Endothelial cell of umbilical vein (primary cell): Measurements from ENCODE around the gene SLC25A43. TPM values are rescaled to one million over a fixed set of nuclear protein-coding genes. Genes with fewer than 3 reads are reported as not detected.

Source experiments
- BruUV-seq: library from RNA; stranded (reverse); fragments of 400-500 nt; replicated peaks from 2 replicates; lab custom pipeline; 2021; lab: Mats Ljungman, UMichigan
- CTCF ChIA-PET: fragments of 300-600, 350-600 bp; sonication (Branson Sonifier 250); formaldehyde crosslinking; loops from one replicate; lab custom pipeline; 2021; ENCODE audit warnings: antibody characterized with exemption, inconsistent platforms; lab: Charles Lee
- POLR2A ChIA-PET: fragments of 300-600, 350-600 bp; sonication (Branson Sonifier 250); formaldehyde crosslinking; loops from one replicate; lab custom pipeline; 2021; ENCODE audit warnings: antibody characterized with exemption, inconsistent platforms; lab: Charles Lee
- DNase-seq: peaks from one replicate; pipeline ENCODE4 v3.0.0-alpha.2; 2011; ENCODE audit warnings: low read depth, low spot score
- FAIRE-seq: peaks from 2 replicates; lab custom pipeline; 2011; peaks lifted over from hg19 to GRCh38; lab: Jason Lieb, UNC
- H2AFZ ChIP-seq: 2 replicates; pipeline ENCODE4 v1.6.0; 2012; ENCODE audit warnings: low read depth, low read length, control low read depth, inconsistent platforms
- H3K27ac ChIP-seq: 2 replicates; pipeline ENCODE4 v1.5.1; 2011; ENCODE audit warnings: low read depth, mild to moderate bottlenecking, control low read depth, low read length, moderate library complexity; ENCODE audit not compliant: insufficient read depth
- H3K27me3 ChIP-seq, 2 experiments: 2 replicates each; pipeline versions ENCODE4 v1.6.0 to v1.6.1; 2011; ENCODE audit warnings: low read length in 2 of 2, mixed read lengths in 1 of 2; ENCODE audit not compliant: control insufficient read depth in 2 of 2, insufficient read depth in 2 of 2
- H3K36me3 ChIP-seq, 2 experiments: 2 replicates in 1 of 2; 3 replicates in 1 of 2; pipeline ENCODE4 v1.5.1; 2011; ENCODE audit warnings: low read length in 2 of 2, mild to moderate bottlenecking in 1 of 2, moderate library complexity in 1 of 2; ENCODE audit not compliant: control insufficient read depth in 2 of 2, insufficient read depth in 2 of 2; ENCODE audit errors: extremely low read depth in 1 of 2
- H3K4me1 ChIP-seq: 3 replicates; pipeline ENCODE4 v1.5.1; 2011; ENCODE audit warnings: mild to moderate bottlenecking, low read length; ENCODE audit not compliant: control insufficient read depth, insufficient read depth; ENCODE audit errors: extremely low read depth
- H3K4me2 ChIP-seq: 2 replicates; pipeline ENCODE4 v1.6.1; 2011; ENCODE audit warnings: low read length, control low read depth, mixed read lengths; ENCODE audit not compliant: insufficient read depth
- H3K4me3 ChIP-seq, 3 experiments: fragments of 200-600 bp in 1 of 3; sonication (generic), shearing (Covaris generic) in 1 of 3; replicated peaks in 1 of 3; 2 replicates each; pipeline ENCODE4 v1.5.1; 2011 to 2016; ENCODE audit warnings: control low read depth in 3 of 3, low read length in 3 of 3, mild to moderate bottlenecking in 2 of 3, inconsistent platforms in 1 of 3, low read depth in 1 of 3, moderate library complexity in 1 of 3; ENCODE audit not compliant: insufficient read depth in 1 of 3
- H3K79me2 ChIP-seq: 2 replicates; pipeline ENCODE4 v1.6.0; 2012; ENCODE audit warnings: low read length, inconsistent platforms; ENCODE audit not compliant: control insufficient read depth, insufficient read depth
- H3K9ac ChIP-seq: replicated peaks from 2 replicates; pipeline ENCODE3; 2011; ENCODE audit warnings: low read length, control low read depth; ENCODE audit not compliant: insufficient read depth; ENCODE audit errors: extremely low read depth
- H3K9me1 ChIP-seq: replicated peaks from 3 replicates; pipeline ENCODE4 v1.6.0; 2011; ENCODE audit warnings: mild to moderate bottlenecking, low read length; ENCODE audit not compliant: control insufficient read depth, insufficient read depth; ENCODE audit errors: extremely low read depth
- H3K9me3 ChIP-seq: replicated peaks from 2 replicates; pipeline ENCODE4 v1.5.1; 2012; ENCODE audit warnings: low read length, inconsistent platforms; ENCODE audit not compliant: control insufficient read depth, insufficient read depth
- H4K20me1 ChIP-seq: replicated peaks from 2 replicates; pipeline ENCODE3; 2011; ENCODE audit warnings: mild to moderate bottlenecking, low read length; ENCODE audit not compliant: control insufficient read depth, insufficient read depth; ENCODE audit errors: extremely low read depth
- EZH2 ChIP-seq: IDR thresholded peaks from 2 replicates; pipeline ENCODE4 v1.6.1; 2012; ENCODE audit warnings: borderline replicate concordance, low read depth, mild to moderate bottlenecking, moderate library complexity, low read length, inconsistent platforms; ENCODE audit not compliant: severe bottlenecking
- FOS ChIP-seq: IDR thresholded peaks from 2 replicates; pipeline ENCODE4 v1.6.1; 2011; ENCODE audit warnings: mild to moderate bottlenecking, low read length, moderate library complexity, borderline replicate concordance; ENCODE audit not compliant: insufficient read depth
- GATA2 ChIP-seq: IDR thresholded peaks from 2 replicates; pipeline ENCODE4 v1.7.0; 2011; ENCODE audit warnings: low read depth, mild to moderate bottlenecking, moderate library complexity, mixed read lengths, low read length; ENCODE audit not compliant: insufficient read length, insufficient read depth
- JUN ChIP-seq: IDR thresholded peaks from 2 replicates; pipeline ENCODE4 v1.6.1; 2011; ENCODE audit warnings: borderline replicate concordance, low read depth; ENCODE audit not compliant: insufficient read length, insufficient read depth
- MYC ChIP-seq: IDR thresholded peaks from one replicate; pipeline ENCODE4 v1.6.1; 2011; ENCODE audit warnings: mild to moderate bottlenecking, low read depth, low read length
- POLR2A ChIP-seq: IDR thresholded peaks from 2 replicates; pipeline ENCODE4 v1.6.1; 2012; ENCODE audit warnings: low read depth, mild to moderate bottlenecking, control low read depth, low read length
- POLR2AphosphoS5 ChIP-seq: IDR thresholded peaks from 2 replicates; pipeline ENCODE4 v1.6.1; 2012; ENCODE audit warnings: low read depth, mild to moderate bottlenecking, control low read depth, low read length, moderate library complexity; ENCODE audit not compliant: insufficient read depth
- dilution Hi-C: fragments of 300-500 bp; cut with MboI; formaldehyde crosslinking; loops from one replicate; pipeline ENCODE4 v1.15.0; 2019; ENCODE audit warnings: low sequenced_read_pairs; ENCODE audit not compliant: extremely low pct_ligation_motif_present
- intact Hi-C: fragments of 100-400 bp; cut with micrococcal nuclease; formaldehyde crosslinking; loops from one replicate; pipeline ENCODE4 v1.10.0; 2022
- polyA plus RNA-seq, 4 experiments: library from polyadenylated mRNA; depleted of rRNA in 3 of 4; stranded (reverse) in 3 of 4; unstranded in 1 of 4; fragments of >200 nt; gene quantifications; 2 replicates each; pipeline versions ENCODE4 v1.2.1 to v1.2.3, GENCODE V29; 2011 to 2012; ENCODE audit warnings: missing spikeins in 1 of 4
- total RNA-seq: library from RNA; stranded (reverse); gene quantifications from 2 replicates; pipeline ENCODE4 v1.2.3, GENCODE V29; 2021

Gene SLC25A43
- total and polyA plus RNA-seq, 2 donors (not counting 3 experiments of a cell fraction or from before 2014, with no cell fraction given): 7.2 to 11.5 TPM

GRCh38 chrX:119501511-119502148 lies 102.5 kb downstream of the SLC25A43 start:
- no peaks in the 10 kb centered on the region for H3K9me3 ChIP-seq
- H3K4me1 ChIP-seq: peaks cover 14% of the 10 kb centered on the region
- ChIA-PET CTCF (interaction anchor here (1.1 kb wide), 1 partner anchor 19 kb away, joined by 3 read pairs; no protein-coding TSS in a partner anchor), POLR2A (no interaction called here)
- H3K4me3 ChIP-seq: no peak overlapping the region
- TF ChIP-seq FOS (no peak), JUN (no peak), EZH2 (no peak), POLR2A (no peak), MYC (no peak), POLR2AphosphoS5 (no peak), GATA2 (no peak)
- DNase-seq: no peak
- no peaks in the 10 kb centered on the region for H3K79me2 ChIP-seq
- no peak for FAIRE-seq
- dilution Hi-C loops: no loop called here
- no peak overlapping the region for H3K9ac ChIP-seq
- no peaks in the 10 kb centered on the region for H4K20me1 ChIP-seq
- intact Hi-C loops: no loop called here
- H3K9me1 ChIP-seq: no peaks in the 10 kb centered on the region
- no peak overlapping the region for H3K27ac ChIP-seq
- H3K36me3 ChIP-seq: no peaks in the 10 kb centered on the region
- no peak overlapping the region for H2AFZ ChIP-seq
- H3K4me2 ChIP-seq: no peak overlapping the region
- H3K27me3 ChIP-seq: peaks cover 0 to 2% of the 10 kb centered on the region in 2 experiments
- BruUV-seq: no TSS peak
